Activated CD4-positive, alpha-beta memory T cell treated with anti-CD3 and anti-CD28 coated beads for 36 hours (primary cell): ENCODE data around the gene FCN3. TPM values are rescaled to one million over a fixed set of nuclear protein-coding genes. Genes with fewer than 3 reads are reported as not detected.
A peak's percentile ranks its signal among the peaks of the same experiment; 100 is the strongest.

Source experiments
- CTCF ChIA-PET: fragments of 350-600 bp; sonication (Branson Sonifier 250); formaldehyde crosslinking; loops from one replicate; lab custom pipeline; 2021; ENCODE audit warnings: antibody characterized with exemption, inconsistent platforms; lab: Charles Lee
- POLR2A ChIA-PET: fragments of 350-600 bp; sonication (Branson Sonifier 250); formaldehyde crosslinking; loops from one replicate; lab custom pipeline; 2021; ENCODE audit warnings: antibody characterized with exemption; lab: Charles Lee
- DNase-seq: peaks from one replicate; pipeline ENCODE4 v3.0.0-alpha.2; 2020
- H3K27ac Mint-ChIP-seq: one replicate; pipeline ENCODE4 v1.8.0; 2021; ENCODE audit warnings: mixed read lengths
- H3K27me3 Mint-ChIP-seq: one replicate; pipeline ENCODE4 v1.8.0; 2021; ENCODE audit warnings: mixed read lengths
- H3K36me3 Mint-ChIP-seq: one replicate; pipeline ENCODE4 v1.8.0; 2021; ENCODE audit warnings: mixed read lengths
- H3K4me1 Mint-ChIP-seq: one replicate; pipeline ENCODE4 v1.8.0; 2021; ENCODE audit warnings: low read depth, mixed read lengths
- H3K4me3 Mint-ChIP-seq: one replicate; pipeline ENCODE4 v1.8.0; 2021; ENCODE audit warnings: mild to moderate bottlenecking, mixed read lengths
- H3K9me3 Mint-ChIP-seq: one replicate; pipeline ENCODE4 v1.8.0; 2021; ENCODE audit warnings: mixed read lengths
- intact Hi-C: fragments of 100-400 bp; cut with micrococcal nuclease; formaldehyde crosslinking; loops from one replicate; pipeline ENCODE4 v1.15.1; 2023
- total RNA-seq, 2 experiments: library from RNA; stranded (reverse); gene quantifications; one replicate each; pipeline ENCODE4 v1.2.3, GENCODE V29; 2021

FCN3 gene
- total RNA-seq, 2 experiments from 2014 or later: not detected

DNA sequence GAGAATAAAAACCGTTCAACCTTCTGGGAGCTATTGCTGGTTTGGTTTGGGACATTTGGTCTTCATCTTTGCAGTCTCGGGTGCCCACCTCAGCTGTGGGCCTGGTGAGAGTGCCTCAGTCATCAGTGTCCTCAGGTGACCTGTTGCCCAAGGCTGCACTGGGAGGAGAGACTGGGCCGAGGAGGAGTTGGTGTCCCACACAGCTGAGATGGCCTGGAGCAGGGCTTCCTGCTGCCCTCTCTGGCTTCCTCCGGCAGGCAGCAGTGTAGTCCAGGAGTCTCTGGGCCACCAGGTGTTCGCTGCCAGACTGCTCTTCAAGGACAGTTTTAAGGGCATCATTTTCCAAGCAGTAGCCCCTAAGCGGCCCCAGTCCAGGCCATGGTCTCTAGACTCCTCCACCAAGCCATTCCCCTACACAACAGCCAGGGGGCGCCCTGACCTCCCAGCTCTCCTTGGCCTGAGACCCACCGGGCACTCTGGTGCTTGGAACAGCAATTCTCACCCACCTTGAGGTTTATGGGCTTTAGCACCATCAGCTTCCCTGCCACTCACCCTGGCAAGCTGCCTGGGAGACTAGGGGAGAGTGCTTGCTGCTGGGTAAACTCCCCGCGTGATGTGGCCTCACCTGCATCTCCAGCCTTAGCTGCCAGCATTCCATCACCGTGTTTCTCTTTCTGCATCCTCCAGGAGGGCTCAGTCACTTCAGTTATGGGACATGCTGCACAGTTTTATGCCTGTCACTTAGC is 41.9 kb downstream of the FCN3 start:
- Mint-ChIP-seq H3K4me3 (no peak overlapping the region), H3K27ac (no peak overlapping the region), H3K27me3 (no peaks in the 10 kb centered on the region), H3K36me3 (peaks cover 31% of the 10 kb centered on the region), H3K4me1 (peaks cover 24% of the 10 kb centered on the region), H3K9me3 (no peaks in the 10 kb centered on the region)
- ChIA-PET CTCF (interaction anchor here (0.5 to 4.0 kb wide), 39 partner anchors 8 to 456 kb away, joined by 3 to 52 read pairs (median 5); partner anchors contain the start of genes GPR3, MAP3K6, SYTL1 and TMEM222), POLR2A (interaction anchor here (1.0 kb wide), 1 partner anchor 16 kb away, joined by 3 read pairs; no protein-coding TSS in a partner anchor)
- peak; percentile 69 for DNase-seq
- intact Hi-C loops: loop anchor here (2.0 kb wide), 1 partner anchor 60 kb away; the partner anchor contains the start of gene GPR3

DNA sequence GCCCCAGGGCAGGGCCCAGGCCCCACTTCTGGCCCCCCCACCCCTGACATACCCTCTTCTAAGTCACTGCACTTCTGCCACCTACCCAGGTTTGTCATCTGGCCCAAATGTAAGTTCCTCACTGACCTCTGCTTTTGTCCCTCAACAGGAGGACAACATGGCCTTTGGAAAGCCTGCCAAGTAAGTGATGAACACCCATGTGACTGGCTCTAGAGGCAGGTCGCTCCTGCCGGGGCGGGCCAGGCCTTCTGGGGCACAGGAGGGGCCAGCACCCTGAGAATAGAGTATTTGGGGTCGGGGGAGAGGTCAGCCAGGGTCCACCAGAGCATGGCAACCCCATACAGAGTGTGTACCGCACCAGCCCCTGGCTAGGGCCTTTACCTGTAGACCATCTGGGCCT is 42.7 kb downstream of the FCN3 start:
- peaks cover 33% of the 10 kb centered on the region for H3K36me3 Mint-ChIP-seq

DNA sequence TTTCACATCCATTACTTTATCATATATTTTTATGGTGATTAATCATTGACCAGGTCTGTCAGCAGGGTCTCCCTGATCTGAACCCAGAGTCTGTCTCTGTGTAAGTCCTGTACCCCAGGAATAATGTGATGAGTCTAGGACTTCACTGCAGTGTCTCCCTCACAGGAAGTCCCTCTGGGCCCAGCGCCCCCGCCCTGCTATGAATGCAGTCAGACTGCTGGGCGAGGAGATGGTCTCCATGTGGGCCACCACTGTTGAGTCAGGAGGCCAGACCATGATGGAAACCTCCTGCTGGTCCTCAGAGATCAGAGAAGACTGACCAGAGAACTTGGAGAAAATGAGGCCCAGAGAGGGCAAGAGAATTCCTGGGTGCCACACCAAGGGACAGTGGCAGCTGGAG is 43.2 kb downstream of the FCN3 start:
- H3K4me3 Mint-ChIP-seq: no peak overlapping the region
- H3K27ac Mint-ChIP-seq: no peak overlapping the region
- H3K9me3 Mint-ChIP-seq: no peaks in the 10 kb centered on the region
- H3K4me1 Mint-ChIP-seq: peaks cover 31% of the 10 kb centered on the region
- intact Hi-C loops: no loop called here
- H3K36me3 Mint-ChIP-seq: peaks cover 28% of the 10 kb centered on the region
- ChIA-PET CTCF (interaction anchor here (3.7 to 4.0 kb wide), 3 partner anchors 13 to 59 kb away, joined by 29 to 49 read pairs (median 47); partner anchors contain the start of genes GPR3 and SYTL1), POLR2A (no interaction called here)
- DNase-seq: no peak
- H3K27me3 Mint-ChIP-seq: no peaks in the 10 kb centered on the region

More for the DNA sequence above, 42.7 kb downstream of the FCN3 start:
- Mint-ChIP-seq H3K4me1 (peaks cover 27% of the 10 kb centered on the region), H3K4me3 (no peak overlapping the region), H3K27ac (no peak overlapping the region), H3K27me3 (no peaks in the 10 kb centered on the region), H3K9me3 (no peaks in the 10 kb centered on the region)
- intact Hi-C loops: loop anchor here (2.0 kb wide), 1 partner anchor 61 kb away; the partner anchor contains the start of gene GPR3
- CTCF ChIA-PET: interaction anchor here (0.6 to 4.0 kb wide), 29 partner anchors 7 to 457 kb away, joined by 3 to 52 read pairs (median 8); partner anchors contain the start of genes GPR3, SYTL1 and TMEM222
- no peak for DNase-seq
- POLR2A ChIA-PET: interaction anchor here (1.0 kb wide), 1 partner anchor 15 kb away, joined by 3 read pairs; no protein-coding TSS in a partner anchor

DNA sequence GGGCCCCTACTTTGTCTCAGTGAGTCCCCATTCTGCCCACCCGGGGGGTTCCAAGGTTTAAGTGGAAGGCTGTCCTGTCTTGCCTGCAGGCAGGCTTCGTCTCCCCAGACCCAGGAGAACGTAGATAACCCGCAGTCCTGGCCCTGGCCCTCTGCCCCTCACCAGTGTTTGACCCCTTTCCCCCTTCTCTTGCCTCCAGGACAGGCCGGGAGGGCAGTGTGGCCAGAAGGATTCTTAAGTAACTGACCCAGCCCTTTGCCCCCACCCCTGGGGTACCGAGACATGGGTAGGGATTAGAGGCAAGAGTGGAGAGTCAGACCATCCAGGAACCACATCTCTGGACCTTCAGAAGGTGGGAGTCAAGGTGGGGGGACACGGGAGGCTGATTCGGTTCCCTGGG is 43.8 kb downstream of the FCN3 start:
- ChIA-PET CTCF (no interaction called here), POLR2A (no interaction called here)
- peaks cover 37% of the 10 kb centered on the region for H3K4me1 Mint-ChIP-seq
- no peaks in the 10 kb centered on the region for H3K9me3 Mint-ChIP-seq
- intact Hi-C loops: no loop called here
- H3K27me3 Mint-ChIP-seq: no peaks in the 10 kb centered on the region
- H3K36me3 Mint-ChIP-seq: peaks cover 28% of the 10 kb centered on the region
- no peak overlapping the region for H3K4me3 Mint-ChIP-seq
- no peak for DNase-seq
- no peak overlapping the region for H3K27ac Mint-ChIP-seq

- Mint-ChIP-seq H3K27ac (no peak overlapping the region), H3K27me3 (no peaks in the 10 kb centered on the region), H3K4me3 (no peak overlapping the region), H3K4me1 (peaks cover 60% of the 10 kb centered on the region), H3K36me3 (peaks cover 27% of the 10 kb centered on the region), H3K9me3 (no peaks in the 10 kb centered on the region)
- DNase-seq: no peak
- POLR2A ChIA-PET: no interaction called here
- intact Hi-C loops: loop anchor here (10.0 kb wide), 1 partner anchor 277 kb away; the partner anchor contains the start of gene AHDC1
- CTCF ChIA-PET: interaction anchor here (0.5 to 3.1 kb wide), 7 partner anchors 27 to 468 kb away, joined by 3 to 14 read pairs (median 4); no protein-coding TSS in a partner anchor
These were observed 46.7 kb downstream of the FCN3 start for GRCh38 chr1:27327964-27328363.

- intact Hi-C loops: loop anchor here (10.0 kb wide), 1 partner anchor 280 kb away; the partner anchor contains the start of gene AHDC1
These were observed 49.3 kb downstream of the FCN3 start for GRCh38 chr1:27325286-27325685.

DNA sequence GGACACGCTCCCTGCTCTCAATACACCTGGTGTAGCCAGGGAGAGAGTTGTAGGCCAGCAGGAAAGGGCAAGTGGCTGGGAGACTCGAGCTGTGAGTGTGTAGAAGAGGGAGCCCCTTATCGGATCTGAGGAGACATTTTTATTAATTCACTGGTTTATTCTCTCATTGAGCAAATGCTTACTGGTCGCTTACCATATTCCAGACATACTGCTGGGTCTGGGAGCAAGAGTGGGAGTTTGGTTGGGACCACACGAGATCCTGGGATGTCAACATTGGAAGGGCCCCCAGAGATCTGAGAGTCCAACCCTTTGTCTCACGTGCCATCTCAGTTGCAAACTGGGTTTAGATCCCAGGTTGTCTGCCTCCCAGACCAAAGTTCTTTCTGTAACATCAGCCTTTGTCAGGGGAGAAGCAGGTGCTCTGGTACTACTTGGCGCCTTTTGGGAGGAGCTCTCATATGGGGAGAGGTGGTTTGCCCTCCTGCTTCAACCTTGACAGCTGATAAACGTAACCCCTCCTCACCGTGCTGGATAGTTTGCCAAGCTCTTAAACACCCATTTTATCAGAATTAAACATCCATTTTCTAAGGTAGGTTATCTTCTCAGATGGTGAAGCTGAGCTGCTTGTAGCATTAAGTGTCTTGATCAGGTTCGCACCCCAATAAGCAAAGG is 51.9 kb downstream of the FCN3 start:
- ChIA-PET POLR2A (interaction anchor here (0.5 to 1.5 kb wide), 3 partner anchors 19 to 1891 kb away, joined by 3 to 6 read pairs (median 3); partner anchors contain the start of gene SYTL1), CTCF (interaction anchor here (0.9 to 3.2 kb wide), 8 partner anchors 10 to 168 kb away, joined by 3 to 20 read pairs (median 8); partner anchors contain the start of gene SLC9A1)
- H3K27ac Mint-ChIP-seq: peak overlapping the region; percentile 82
- H3K4me3 Mint-ChIP-seq: peak overlapping the region; percentile 96
- peaks cover 44% of the 10 kb centered on the region for H3K4me1 Mint-ChIP-seq
- H3K36me3 Mint-ChIP-seq: peaks cover 16% of the 10 kb centered on the region
- H3K27me3 Mint-ChIP-seq: no peaks in the 10 kb centered on the region
- no peaks in the 10 kb centered on the region for H3K9me3 Mint-ChIP-seq
- no peak for DNase-seq
- intact Hi-C loops: loop anchor here (1.0 to 10.0 kb wide), 5 partner anchors 17 to 350 kb away; partner anchors contain the start of genes AHDC1, IFI6, SLC9A1 and SYTL1

More at GRCh38 chr1:27325286-27325685, 49.3 kb downstream of the FCN3 start:
- DNase-seq: no peak
- Mint-ChIP-seq H3K4me3 (no peak overlapping the region), H3K9me3 (no peaks in the 10 kb centered on the region), H3K4me1 (peaks cover 59% of the 10 kb centered on the region), H3K27me3 (no peaks in the 10 kb centered on the region), H3K36me3 (peaks cover 21% of the 10 kb centered on the region), H3K27ac (no peak overlapping the region)
- ChIA-PET POLR2A (interaction anchor here (0.5 kb wide), 1 partner anchor 27 kb away, joined by 3 read pairs; no protein-coding TSS in a partner anchor), CTCF (interaction anchor here (1.6 to 3.2 kb wide), 3 partner anchors 7 to 32 kb away, joined by 10 to 16 read pairs (median 14); no protein-coding TSS in a partner anchor)

- no peaks in the 10 kb centered on the region for H3K27me3 Mint-ChIP-seq
- peaks cover 15% of the 10 kb centered on the region for H3K36me3 Mint-ChIP-seq
- ChIA-PET POLR2A (interaction anchor here (0.5 to 1.5 kb wide), 2 partner anchors 20 to 1890 kb away, joined by 3 to 6 read pairs; partner anchors contain the start of gene SYTL1), CTCF (interaction anchor here (1.2 to 3.2 kb wide), 5 partner anchors 11 to 35 kb away, joined by 3 to 20 read pairs (median 12); no protein-coding TSS in a partner anchor)
- peak within 1 kb of the TSS; percentile 96 for H3K4me3 Mint-ChIP-seq
- peaks cover 41% of the 10 kb centered on the region for H3K4me1 Mint-ChIP-seq
- no peaks in the 10 kb centered on the region for H3K9me3 Mint-ChIP-seq
- intact Hi-C loops: loop anchor here (1.0 to 10.0 kb wide), 4 partner anchors 20 to 351 kb away; partner anchors contain the start of genes AHDC1, IFI6, SLC9A1 and SYTL1
- H3K27ac Mint-ChIP-seq: peak within 1 kb of the TSS; percentile 82
- DNase-seq: peak; percentile 98
These were observed 52.6 kb downstream of the FCN3 start, which contains the start of gene TMEM222 for GRCh38 chr1:27321813-27322568. TMEM222 (plus strand) TSS chr1:27322163; CDS start chr1:27322198, 35 bp downstream.
